Naive thymus-derived CD4-positive, alpha-beta T cell (primary cell): ENCODE measurements around the gene DCBLD2. TPM values are rescaled to one million over a fixed set of nuclear protein-coding genes. Genes with fewer than 3 reads are reported as not detected.

Experiments
- ATAC-seq: fragments of 150-1000 bp; cut with Tn5 transposase; 2 replicates; pipeline ENCODE4 v1.10.0; 2021; ENCODE audit warnings: mild to moderate bottlenecking, moderate library complexity
- CTCF ChIA-PET: fragments of 350-600 bp; sonication (Branson Sonifier 250); formaldehyde crosslinking; loops from one replicate; lab custom pipeline; 2021; ENCODE audit warnings: antibody characterized with exemption; lab: Charles Lee
- POLR2A ChIA-PET: fragments of 350-600 bp; sonication (Branson Sonifier 250); formaldehyde crosslinking; loops from one replicate; lab custom pipeline; 2021; ENCODE audit warnings: antibody characterized with exemption, inconsistent platforms; lab: Charles Lee
- DNase-seq, 9 donors: peaks; one replicate each; pipeline versions ENCODE4 v3.0.0 to v3.0.0-alpha.2; 2020 to 2022; ENCODE audit warnings: mixed read lengths in 1 of 9
- H3K27ac ChIP-seq: one replicate; pipeline ENCODE4 v1.7.0; 2013; ENCODE audit warnings: mild to moderate bottlenecking, low read depth, low read length, moderate library complexity
- H3K27me3 ChIP-seq, 2 donors: one replicate each; pipeline ENCODE4 v1.7.0; 2013; ENCODE audit warnings: low read length in 2 of 2, mild to moderate bottlenecking in 2 of 2, moderate library complexity in 2 of 2; ENCODE audit not compliant: control insufficient read depth in 2 of 2, insufficient read depth in 2 of 2
- H3K36me3 ChIP-seq, 3 experiments: 1 replicate in 2 of 3; 2 replicates in 1 of 3; pipeline ENCODE4 v1.7.0; 2013; ENCODE audit warnings: low read length in 3 of 3, mild to moderate bottlenecking in 3 of 3, moderate library complexity in 1 of 3; ENCODE audit not compliant: insufficient read depth in 3 of 3, control insufficient read depth in 2 of 3
- H3K4me1 ChIP-seq, 2 donors: one replicate each; pipeline ENCODE4 v1.7.0; 2013; ENCODE audit warnings: low read length in 2 of 2, mild to moderate bottlenecking in 2 of 2, moderate library complexity in 1 of 2; ENCODE audit not compliant: control insufficient read depth in 2 of 2, insufficient read depth in 2 of 2
- H3K4me3 ChIP-seq: 2 replicates; pipeline ENCODE4 v1.7.0; 2013; ENCODE audit warnings: mild to moderate bottlenecking, low read length
- H3K9me3 ChIP-seq, 3 experiments: 1 replicate in 2 of 3; 2 replicates in 1 of 3; pipeline ENCODE4 v1.7.0; 2013; ENCODE audit warnings: low read length in 3 of 3; ENCODE audit not compliant: control insufficient read depth in 2 of 3
- H3K27ac Mint-ChIP-seq, 9 donors: one replicate each; pipeline ENCODE4 v1.8.0; 2020 to 2022; ENCODE audit warnings: mixed read lengths in 9 of 9, mild to moderate bottlenecking in 8 of 9, moderate library complexity in 5 of 9, inconsistent platforms in 2 of 9
- H3K27me3 Mint-ChIP-seq, 5 donors: one replicate each; pipeline ENCODE4 v1.8.0; 2021 to 2022; ENCODE audit warnings: mixed read lengths in 5 of 5, mild to moderate bottlenecking in 1 of 5
- H3K36me3 Mint-ChIP-seq, 5 donors: one replicate each; pipeline ENCODE4 v1.8.0; 2020 to 2022; ENCODE audit warnings: mixed read lengths in 5 of 5, mild to moderate bottlenecking in 3 of 5, inconsistent platforms in 1 of 5
- H3K4me1 Mint-ChIP-seq, 7 donors: one replicate each; pipeline ENCODE4 v1.8.0; 2020 to 2022; ENCODE audit warnings: mixed read lengths in 7 of 7, mild to moderate bottlenecking in 3 of 7, inconsistent platforms in 1 of 7
- H3K4me3 Mint-ChIP-seq, 10 donors: one replicate each; pipeline ENCODE4 v1.8.0; 2020 to 2022; ENCODE audit warnings: mild to moderate bottlenecking in 10 of 10, mixed read lengths in 10 of 10, moderate library complexity in 6 of 10, inconsistent platforms in 2 of 10
- H3K9me3 Mint-ChIP-seq, 11 donors: one replicate each; pipeline ENCODE4 v1.8.0; 2020 to 2022; ENCODE audit warnings: mixed read lengths in 11 of 11, mild to moderate bottlenecking in 4 of 11, inconsistent platforms in 1 of 11, moderate library complexity in 1 of 11
- intact Hi-C, 2 donors: fragments of 100-400 bp; cut with micrococcal nuclease; formaldehyde crosslinking; loops; one replicate each; pipeline ENCODE4 v1.15.1; 2023
- polyA plus RNA-seq, 2 donors: library from polyadenylated mRNA; unstranded; fragments of 300-500 nt; fragmentation: Illumina TruSeq; gene quantifications; one replicate each; pipeline ENCODE4 v1.2.3, GENCODE V29; 2021
- total RNA-seq, 6 experiments: library from RNA in 5 of 6; stranded (reverse) in 5 of 6; gene quantifications; 1 replicate in 5 of 6; 2 replicates in 1 of 6; pipeline ENCODE4 v1.2.3 and lab custom pipeline; 2021 to 2026

The DCBLD2 gene
- total and polyA plus RNA-seq, 7 experiments from 2014 or later = 1.9 to 4.7 (median 2.9) TPM

- Histone ChIP-seq H3K4me1 (no peaks in the 10 kb centered on the region), H3K36me3 (no peaks in the 10 kb centered on the region), H3K4me3 (no peak overlapping the region), H3K27ac (no peak overlapping the region), H3K27me3 (no peaks in the 10 kb centered on the region), H3K9me3 (no peaks in the 10 kb centered on the region)
- no peak overlapping the region for H3K4me3 Mint-ChIP-seq
- ChIA-PET CTCF (no interaction called here), POLR2A (no interaction called here)
- ATAC-seq (no peak), DNase-seq (no peak)
- intact Hi-C loops = no loop called here
- no peak overlapping the region for H3K27ac Mint-ChIP-seq
- H3K36me3 Mint-ChIP-seq = peaks cover 0 to 43% (median 26%) of the 10 kb centered on the region in 5 donors
- no peaks in the 10 kb centered on the region for H3K27me3 Mint-ChIP-seq
- H3K4me1 Mint-ChIP-seq = peaks cover 0 to 3% (median 0%) of the 10 kb centered on the region in 7 donors
- peaks cover 0 to 3% (median 0%) of the 10 kb centered on the region in 11 donors for H3K9me3 Mint-ChIP-seq
Observed at GRCh38 chr3:98807561-98807960, 93.9 kb downstream of the DCBLD2 start.

- no peaks in the 10 kb centered on the region for H3K36me3 ChIP-seq
- H3K9me3 Mint-ChIP-seq = peaks cover 0 to 3% (median 0%) of the 10 kb centered on the region in 11 donors
- H3K4me3 Mint-ChIP-seq = no peak overlapping the region
- ATAC-seq (no peak), DNase-seq (no peak)
- intact Hi-C loops = no loop called here
- no peaks in the 10 kb centered on the region for H3K9me3 ChIP-seq
- H3K27me3 ChIP-seq = no peaks in the 10 kb centered on the region
- no peaks in the 10 kb centered on the region for H3K27me3 Mint-ChIP-seq
- peaks cover 0 to 43% (median 26%) of the 10 kb centered on the region in 5 donors for H3K36me3 Mint-ChIP-seq
- no peaks in the 10 kb centered on the region for H3K4me1 ChIP-seq
- no peak overlapping the region for H3K4me3 ChIP-seq
- H3K27ac ChIP-seq = no peak overlapping the region
- H3K27ac Mint-ChIP-seq = no peak overlapping the region
- ChIA-PET CTCF (no interaction called here), POLR2A (no interaction called here)
- peaks cover 0 to 3% (median 0%) of the 10 kb centered on the region in 7 donors for H3K4me1 Mint-ChIP-seq
Observed at GRCh38 chr3:98807011-98807410, 94.5 kb downstream of the DCBLD2 start.

- Mint-ChIP-seq H3K4me1 (peaks cover 0 to 3% (median 0%) of the 10 kb centered on the region in 7 donors), H3K27me3 (no peaks in the 10 kb centered on the region), H3K9me3 (peaks cover 0 to 3% (median 0%) of the 10 kb centered on the region in 11 donors), H3K4me3 (no peak overlapping the region), H3K36me3 (peaks cover 0 to 43% (median 26%) of the 10 kb centered on the region in 5 donors), H3K27ac (no peak overlapping the region)
- ATAC-seq (no peak), DNase-seq (no peak)
- Histone ChIP-seq H3K4me1 (no peaks in the 10 kb centered on the region), H3K27ac (no peak overlapping the region), H3K4me3 (no peak overlapping the region), H3K36me3 (no peaks in the 10 kb centered on the region), H3K9me3 (no peaks in the 10 kb centered on the region), H3K27me3 (no peaks in the 10 kb centered on the region)
- intact Hi-C loops = no loop called here
- ChIA-PET CTCF (no interaction called here), POLR2A (no interaction called here)
Observed at GRCh38 chr3:98806521-98806920, 95.0 kb downstream of the DCBLD2 start.

- ChIA-PET CTCF (interaction anchor here (1.3 kb wide), 1 partner anchor 12 kb away, joined by 4 read pairs; no protein-coding TSS in a partner anchor), POLR2A (no interaction called here)
- Histone ChIP-seq H3K4me1 (no peaks in the 10 kb centered on the region), H3K27ac (no peak overlapping the region), H3K4me3 (no peak overlapping the region), H3K9me3 (no peaks in the 10 kb centered on the region), H3K27me3 (no peaks in the 10 kb centered on the region), H3K36me3 (no peaks in the 10 kb centered on the region)
- ATAC-seq (no peak), DNase-seq (no peak)
- H3K27ac Mint-ChIP-seq = no peak overlapping the region
- intact Hi-C loops = no loop called here
- no peaks in the 10 kb centered on the region for H3K27me3 Mint-ChIP-seq
- H3K36me3 Mint-ChIP-seq = peaks cover 0 to 43% (median 34%) of the 10 kb centered on the region in 5 donors
- H3K4me3 Mint-ChIP-seq = no peak overlapping the region
- H3K4me1 Mint-ChIP-seq = peaks cover 0 to 3% (median 0%) of the 10 kb centered on the region in 7 donors
- H3K9me3 Mint-ChIP-seq = peaks cover 0 to 3% (median 0%) of the 10 kb centered on the region in 11 donors
Observed at GRCh38 chr3:98805571-98805970, 95.9 kb downstream of the DCBLD2 start.

GRCh38 chr3:98801043-98801747, 100.3 kb downstream of the DCBLD2 start:
- H3K9me3 ChIP-seq = no peaks in the 10 kb centered on the region
- no peaks in the 10 kb centered on the region for H3K4me1 ChIP-seq
- H3K27ac Mint-ChIP-seq = no peak overlapping the region
- ChIA-PET POLR2A (no interaction called here), CTCF (no interaction called here)
- no peaks in the 10 kb centered on the region for H3K4me1 Mint-ChIP-seq
- no peak overlapping the region for H3K4me3 ChIP-seq
- no peak overlapping the region for H3K27ac ChIP-seq
- intact Hi-C loops = no loop called here
- no peaks in the 10 kb centered on the region for H3K27me3 ChIP-seq
- no peaks in the 10 kb centered on the region for H3K36me3 ChIP-seq
- peaks cover 0 to 3% (median 0%) of the 10 kb centered on the region in 11 donors for H3K9me3 Mint-ChIP-seq
- ATAC-seq = no peak
- peaks cover 0 to 28% (median 16%) of the 10 kb centered on the region in 5 donors for H3K36me3 Mint-ChIP-seq
- H3K27me3 Mint-ChIP-seq = no peaks in the 10 kb centered on the region
- DNase-seq = no peak
- H3K4me3 Mint-ChIP-seq = no peak overlapping the region

- Histone ChIP-seq H3K36me3 (no peaks in the 10 kb centered on the region), H3K4me1 (no peaks in the 10 kb centered on the region), H3K4me3 (no peak overlapping the region), H3K27me3 (no peaks in the 10 kb centered on the region), H3K27ac (no peak overlapping the region), H3K9me3 (no peaks in the 10 kb centered on the region)
- Mint-ChIP-seq H3K36me3 (peaks cover 0 to 24% (median 11%) of the 10 kb centered on the region in 5 donors), H3K4me3 (no peak overlapping the region), H3K27ac (no peak overlapping the region), H3K4me1 (no peaks in the 10 kb centered on the region), H3K9me3 (peaks cover 0 to 3% (median 0%) of the 10 kb centered on the region in 11 donors), H3K27me3 (no peaks in the 10 kb centered on the region)
- ChIA-PET POLR2A (no interaction called here), CTCF (no interaction called here)
- DNase-seq (no peak), ATAC-seq (no peak)
- intact Hi-C loops = no loop called here
Observed at GRCh38 chr3:98800401-98800800, 101.1 kb downstream of the DCBLD2 start.

DNA sequence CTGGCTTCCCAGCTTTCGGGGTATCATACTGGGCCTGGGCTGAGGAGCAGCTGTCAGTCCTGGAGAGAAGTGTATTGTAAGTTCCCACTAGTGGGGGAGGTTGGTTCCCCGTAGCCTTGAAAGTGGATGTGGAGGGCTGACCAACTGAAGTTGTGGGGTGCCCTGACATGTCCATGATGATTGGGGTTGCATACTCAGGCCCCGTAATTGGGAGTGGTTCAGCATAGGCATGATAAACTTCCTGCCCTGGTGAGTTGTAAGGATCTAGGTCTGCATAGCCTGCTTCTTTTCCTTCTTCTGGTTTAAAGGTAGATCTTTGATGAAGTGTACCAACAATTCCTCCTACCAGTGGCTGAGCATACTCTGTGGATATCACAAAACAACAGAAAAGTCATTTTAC, 102.0 kb downstream of the DCBLD2 start:
- peaks cover 0 to 20% (median 7%) of the 10 kb centered on the region in 5 donors for H3K36me3 Mint-ChIP-seq
- H3K27me3 Mint-ChIP-seq = no peaks in the 10 kb centered on the region
- no peaks in the 10 kb centered on the region for H3K4me1 ChIP-seq
- no peak overlapping the region for H3K4me3 Mint-ChIP-seq
- no peaks in the 10 kb centered on the region for H3K4me1 Mint-ChIP-seq
- H3K27ac Mint-ChIP-seq = no peak overlapping the region
- intact Hi-C loops = no loop called here
- no peaks in the 10 kb centered on the region for H3K36me3 ChIP-seq
- H3K27ac ChIP-seq = no peak overlapping the region
- no peak for DNase-seq
- H3K4me3 ChIP-seq = no peak overlapping the region
- H3K27me3 ChIP-seq = no peaks in the 10 kb centered on the region
- peaks cover 0 to 3% (median 0%) of the 10 kb centered on the region in 11 donors for H3K9me3 Mint-ChIP-seq
- CTCF ChIA-PET = no interaction called here
- no peak for ATAC-seq
- POLR2A ChIA-PET = no interaction called here
- no peaks in the 10 kb centered on the region for H3K9me3 ChIP-seq
